ENCODE results near the gene QSOX1. TPM values are rescaled to one million over a fixed set of nuclear protein-coding genes. Genes with fewer than 3 reads are reported as not detected.
A peak's percentile ranks its signal among the peaks of the same experiment; 100 is the strongest.

QSOX1 gene
- total and polyA plus RNA-seq, 9 of the 15 experiments (the other 6 are each of a cell fraction or from before 2014, with no cell fraction given), result 4.0 to 53.1 (median 15.0) TPM

GRCh38 chr1:180168786-180169639, 14.3 kb downstream of the QSOX1 start (continued):
- TF ChIP-seq LCOR (CRISPR knock-in tag; IDR thresholded peaks at IDR 0.05) (0 out of 2 replicates have a peak, but pooled peaks have one; percentile 23), DEAF1 (CRISPR knock-in tag; IDR thresholded peaks at IDR 0.05) (peak; percentile 38; the same call in 1 of the 2 replicates), FOXA3 (CRISPR knock-in tag; conservative IDR thresholded peaks at IDR 0.05 in 1 of 2, IDR thresholded peaks at IDR 0.05 in 1 of 2) (peak in 1 of 2 experiments; percentile 53; a peak in 1 of 4 replicates), TFAP4 (CRISPR knock-in tag; IDR thresholded peaks at IDR 0.05; ENCODE audit: borderline replicate concordance) (peak; percentile 34; the same call in 1 of the 2 replicates), FOXK1 (CRISPR knock-in tag; IDR thresholded peaks at IDR 0.05; ENCODE audit: borderline replicate concordance) (no peak), COPS2 (conservative IDR thresholded peaks at IDR 0.05) (no peak), L3MBTL2 (IDR thresholded peaks at IDR 0.05) (peak; percentile 45; the same call in 1 of the 2 replicates), RFX5 (IDR thresholded peaks at IDR 0.05; ENCODE audit: low read depth, low read length) (no peak), HINFP (tag; conservative IDR thresholded peaks at IDR 0.05; ENCODE audit: low read depth) (no peak), IRF2 (CRISPR knock-in tag; IDR thresholded peaks at IDR 0.05) (no peak)
- TF ChIP-seq, protein P1, sequence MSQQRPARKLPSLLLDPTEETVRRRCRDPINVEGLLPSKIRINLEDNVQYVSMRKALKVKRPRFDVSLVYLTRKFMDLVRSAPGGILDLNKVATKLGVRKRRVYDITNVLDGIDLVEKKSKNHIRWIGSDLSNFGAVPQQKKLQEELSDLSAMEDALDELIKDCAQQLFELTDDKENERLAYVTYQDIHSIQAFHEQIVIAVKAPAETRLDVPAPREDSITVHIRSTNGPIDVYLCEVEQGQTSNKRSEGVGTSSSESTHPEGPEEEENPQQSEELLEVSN (IDR thresholded peaks at IDR 0.05; ENCODE audit: borderline replicate concordance in 1 of 2, extremely low read depth in 1 of 2, insufficient read depth in 1 of 2, insufficient read length in 1 of 2, low read depth in 1 of 2, low read length in 1 of 2, poor library complexity in 1 of 2, severe bottlenecking in 1 of 2), result no peak

Data from K562 (cell line).